SK-N-SH treated with all-trans-retinoic acid at 6 μM for 48 hours (cell line): ENCODE results near the gene SNRK.

Experiments
- RARB ChIP-seq: fragments of 250-450 bp; sonication (Bioruptor Pico); IDR thresholded peaks from 2 replicates; pipeline ENCODE4 v1.8.0; 2021; ENCODE audit warnings: mild to moderate bottlenecking, moderate library complexity
- ZFP30 ChIP-seq: fragments of 450-650 bp; formaldehyde crosslinking; IDR thresholded peaks from 2 replicates; pipeline ENCODE4 v1.5.0; 2022; ENCODE audit warnings: mild to moderate bottlenecking, moderate library complexity

- TF ChIP-seq ZFP30 (CRISPR knock-in tag) (no peak), RARB (no peak)
These were observed 32.2 kb upstream of the SNRK start for GRCh38 chr3:43254125-43254524.
